Aorta (tissue), 5 donors: ENCODE results near the gene EYA4. TPM values are rescaled to one million over a fixed set of nuclear protein-coding genes. Genes with fewer than 3 reads are reported as not detected.
A peak's percentile ranks its signal among the peaks of the same experiment; 100 is the strongest.

Experiments used
- ATAC-seq: fragments of 200-7000 bp; cut with Tn5 transposase; one replicate; pipeline ENCODE4 v1.9.1; 2022; ENCODE audit warnings: moderate library complexity; ENCODE audit not compliant: low FRiP score
- DNase-seq, 2 donors: peaks; one replicate each; pipeline ENCODE4 v3.0.0-alpha.2; 2020
- H3K27ac ChIP-seq, 2 donors: one replicate each; pipeline ENCODE4 v1.5.1; 2013; ENCODE audit warnings: low read length in 2 of 2, mild to moderate bottlenecking in 2 of 2, moderate library complexity in 2 of 2, control low read depth in 1 of 2, inconsistent platforms in 1 of 2, low read depth in 1 of 2
- H3K27me3 ChIP-seq, 2 donors: one replicate each; pipeline ENCODE4 v1.6.1; 2013; ENCODE audit warnings: control low read depth in 1 of 2, low read length in 1 of 2, mild to moderate bottlenecking in 1 of 2, moderate library complexity in 1 of 2; ENCODE audit not compliant: insufficient read depth in 2 of 2, control insufficient read depth in 1 of 2
- H3K36me3 ChIP-seq, 2 donors: one replicate each; pipeline ENCODE4 v1.6.1; 2013; ENCODE audit warnings: control low read depth in 1 of 2, low read length in 1 of 2, mild to moderate bottlenecking in 1 of 2; ENCODE audit not compliant: insufficient read depth in 2 of 2, control insufficient read depth in 1 of 2
- H3K4me1 ChIP-seq, 2 donors: one replicate each; pipeline ENCODE4 v1.6.1; 2013; ENCODE audit warnings: low read length in 2 of 2, control low read depth in 1 of 2, mild to moderate bottlenecking in 1 of 2, moderate library complexity in 1 of 2; ENCODE audit not compliant: insufficient read depth in 2 of 2, control insufficient read depth in 1 of 2
- H3K4me3 ChIP-seq, 2 donors: one replicate each; pipeline ENCODE4 v1.5.1; 2013; ENCODE audit warnings: low read length in 2 of 2, control low read depth in 1 of 2, mild to moderate bottlenecking in 1 of 2
- H3K9me3 ChIP-seq: one replicate; pipeline ENCODE4 v1.6.1; 2013; ENCODE audit warnings: mild to moderate bottlenecking, low read length; ENCODE audit not compliant: control insufficient read depth
- WGBS, 2 donors: extraction: QIAGEN DNeasy Blood & Tissue Kit; methylation state at CpG; one replicate each; pipeline ENCODE4 v1.1.7; 2013; 5-methylcytosine and 5-hydroxymethylcytosine counted together
- intact Hi-C, 2 donors: fragments of 100-400 bp; cut with DNase I; formaldehyde crosslinking; loops; one replicate each; pipeline versions ENCODE4 v1.14.2 to v1.15.0; 2022
- polyA plus RNA-seq, 2 donors: library from polyadenylated mRNA; stranded (reverse); fragments of 200-250 nt; gene quantifications; one replicate each; pipeline ENCODE4 v1.2.3, GENCODE V29; 2013
- total RNA-seq, 2 donors: library from RNA; stranded (reverse); fragmentation: NEBNext Ultra II Directional; extraction: Animal tissue kit (Norgen Biotek cat#: 25700); gene quantifications; one replicate each; pipeline ENCODE4 v1.2.1, GENCODE V29; 2021
- donor health status: healthy with polysubstance abuse.
- donor health status: Bipolar disorder and iron deficiency.
- donor health status: DM: no; HTN: no; CAD: no.
- donor health status: DM: no; HTN: no; CAD: no.
- donor health status: DM: yes; HTN: yes; CAD: no.

EYA4 gene
- total and polyA plus RNA-seq, 4 donors: 1.7 to 4.4 TPM; not detected in 2

DNA sequence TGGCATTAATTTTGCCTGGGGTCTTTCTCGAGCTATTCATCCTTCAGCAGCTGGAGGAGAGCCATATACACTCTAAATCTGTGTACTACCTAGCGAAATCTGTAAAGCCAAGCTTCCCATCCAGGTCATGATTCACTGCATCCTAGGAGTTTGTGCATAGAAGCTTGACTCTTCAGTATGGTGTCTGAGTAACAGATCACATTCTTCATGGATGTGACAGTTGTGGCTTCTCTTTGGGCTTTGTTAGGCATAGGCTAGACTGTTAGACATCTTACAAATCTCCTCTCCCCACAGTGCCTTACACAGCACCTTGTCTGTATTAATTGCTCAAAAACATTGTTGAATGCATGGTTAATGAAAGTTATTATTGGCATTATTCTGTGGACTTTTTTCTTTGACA, 177.0 kb downstream of the EYA4 start:
- H3K4me3 ChIP-seq: no peak overlapping the region
- DNase-seq: no peak
- no peaks in the 10 kb centered on the region for H3K9me3 ChIP-seq
- no peaks in the 10 kb centered on the region for H3K4me1 ChIP-seq
- intact Hi-C loops: no loop called here
- H3K36me3 ChIP-seq: no peaks in the 10 kb centered on the region
- H3K27me3 ChIP-seq: no peaks in the 10 kb centered on the region
- WGBS, 2 donors: 59 to 70% methylated on average over 2 of the region's 2 CpGs
- no peak overlapping the region for H3K27ac ChIP-seq
- ATAC-seq: no peak

DNA sequence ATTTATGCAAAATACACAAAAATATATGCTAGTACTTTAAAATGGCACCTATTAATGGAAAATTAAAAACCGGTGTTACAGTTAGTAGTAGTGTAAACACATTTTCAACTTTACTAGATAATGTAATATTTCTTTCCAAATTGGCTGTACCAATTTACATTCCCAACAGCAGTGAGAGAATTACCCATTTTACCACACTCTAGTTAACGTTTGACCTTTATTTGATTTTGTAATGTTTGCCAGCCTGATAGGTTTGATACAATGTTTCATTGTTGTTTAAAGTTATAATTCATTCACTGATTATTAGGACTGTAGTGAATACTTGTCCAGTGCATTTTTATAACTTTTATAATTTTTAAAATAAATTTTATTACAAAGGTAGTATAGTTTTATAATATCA, 182.1 kb downstream of the EYA4 start:
- intact Hi-C loops: no loop called here
- H3K36me3 ChIP-seq: no peaks in the 10 kb centered on the region
- H3K27ac ChIP-seq: no peak overlapping the region
- 58 to 61% methylated on average over 2 of the region's 2 CpGs for WGBS, 2 donors
- no peaks in the 10 kb centered on the region for H3K9me3 ChIP-seq
- ATAC-seq: no peak
- no peak overlapping the region for H3K4me3 ChIP-seq
- no peaks in the 10 kb centered on the region for H3K27me3 ChIP-seq
- no peak for DNase-seq
- no peaks in the 10 kb centered on the region for H3K4me1 ChIP-seq

DNA sequence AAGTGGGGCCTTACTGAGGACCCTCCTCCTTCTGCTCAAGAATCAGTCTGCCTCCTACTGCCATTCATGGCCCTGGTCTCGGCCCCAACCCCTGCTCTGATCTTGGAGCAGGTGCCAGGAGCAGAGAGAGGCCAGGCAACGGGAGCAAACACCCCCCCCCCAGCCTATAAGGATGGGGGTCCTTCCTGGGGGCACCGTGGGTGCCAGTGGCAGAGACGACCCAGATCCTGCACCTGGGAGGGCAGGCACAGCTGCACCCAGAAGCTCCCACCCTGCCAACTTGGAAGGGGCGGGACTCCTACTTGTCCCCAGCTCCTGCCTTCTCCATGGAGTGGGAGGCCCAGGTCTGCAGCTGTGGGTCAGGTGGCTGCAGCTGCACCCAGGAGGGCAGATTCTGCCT, 183.2 kb downstream of the EYA4 start:
- no peaks in the 10 kb centered on the region for H3K9me3 ChIP-seq
- intact Hi-C loops: no loop called here
- H3K4me1 ChIP-seq: no peaks in the 10 kb centered on the region
- peak; percentile 16 for ATAC-seq
- no peak overlapping the region for H3K27ac ChIP-seq
- no peak for DNase-seq
- no peaks in the 10 kb centered on the region for H3K36me3 ChIP-seq
- H3K4me3 ChIP-seq: no peak overlapping the region
- WGBS, 2 donors: 83 to 87% methylated on average over 5 of the region's 5 CpGs
- H3K27me3 ChIP-seq: no peaks in the 10 kb centered on the region

DNA sequence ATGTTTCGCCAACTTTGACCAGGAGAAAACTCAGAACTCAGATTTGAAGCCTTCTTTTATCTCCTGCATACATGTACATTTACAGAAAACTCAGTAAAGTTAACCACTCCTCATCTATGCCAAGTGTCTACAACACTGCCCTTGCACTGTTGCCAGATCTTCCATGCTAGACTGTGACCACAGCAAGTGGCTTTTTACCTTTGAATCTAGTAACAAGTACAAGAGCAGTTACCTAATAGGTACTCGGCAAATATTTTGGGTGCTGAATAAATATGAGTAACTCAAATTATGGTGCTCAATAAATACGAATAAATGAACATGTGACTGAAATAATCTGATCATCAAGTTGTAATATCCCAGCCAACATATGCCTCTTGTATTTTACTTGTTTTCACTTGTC, 184.9 kb downstream of the EYA4 start:
- ATAC-seq (no peak), DNase-seq (no peak)
- Histone ChIP-seq H3K36me3 (no peaks in the 10 kb centered on the region), H3K27ac (no peak overlapping the region), H3K4me1 (no peaks in the 10 kb centered on the region), H3K4me3 (no peak overlapping the region), H3K27me3 (no peaks in the 10 kb centered on the region), H3K9me3 (no peaks in the 10 kb centered on the region)
- intact Hi-C loops: no loop called here
- WGBS, 2 donors: 87 to 91% methylated on average over 3 of the region's 3 CpGs

DNA sequence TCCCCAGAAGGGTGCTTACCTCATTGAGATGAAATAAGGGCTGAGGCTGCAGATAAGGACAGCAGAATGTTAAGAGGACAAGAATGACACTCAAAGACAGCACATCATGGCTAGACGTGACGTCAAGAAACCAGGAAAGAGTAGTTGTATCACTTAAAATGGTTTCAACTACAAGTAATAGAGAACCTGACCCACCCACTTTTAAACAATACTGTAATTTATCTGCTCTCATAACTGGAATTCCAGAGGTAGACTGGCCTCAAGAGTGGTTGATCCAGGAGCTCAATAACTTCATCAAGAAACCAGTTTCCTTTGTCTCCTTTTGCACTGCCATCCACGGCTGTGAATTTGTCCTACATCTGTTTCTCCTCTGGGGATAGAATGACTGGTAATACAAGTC, 187.1 kb downstream of the EYA4 start:
- H3K27me3 ChIP-seq: no peaks in the 10 kb centered on the region
- no peak overlapping the region for H3K4me3 ChIP-seq
- H3K4me1 ChIP-seq: no peaks in the 10 kb centered on the region
- DNase-seq: no peak
- no peak overlapping the region for H3K27ac ChIP-seq
- intact Hi-C loops: no loop called here
- H3K9me3 ChIP-seq: no peaks in the 10 kb centered on the region
- WGBS, 2 donors: 76 to 79% methylated on average over 3 of the region's 3 CpGs
- ATAC-seq: no peak
- H3K36me3 ChIP-seq: no peaks in the 10 kb centered on the region

DNA sequence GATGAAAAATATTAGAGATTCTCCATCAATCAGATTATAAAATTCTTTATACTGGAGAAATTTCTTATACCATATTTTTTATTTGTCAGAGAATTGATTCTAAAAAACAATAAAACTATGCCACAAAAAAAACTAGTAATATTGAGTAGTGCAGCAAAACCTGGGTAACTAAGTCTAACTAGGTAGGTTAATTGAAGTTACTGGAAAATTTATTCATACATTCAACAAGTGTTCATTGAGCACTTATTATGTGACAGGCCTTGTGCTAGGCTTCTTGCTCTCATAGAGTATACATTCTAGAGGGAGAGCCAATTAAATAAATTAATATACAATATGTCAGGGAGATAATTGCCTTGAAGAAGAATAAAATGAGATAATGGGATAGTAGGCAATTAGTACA, 189.4 kb downstream of the EYA4 start:
- no peak for DNase-seq
- H3K27ac ChIP-seq: no peak overlapping the region
- H3K4me3 ChIP-seq: no peak overlapping the region
- H3K36me3 ChIP-seq: no peaks in the 10 kb centered on the region
- no peaks in the 10 kb centered on the region for H3K4me1 ChIP-seq
- no peak for ATAC-seq
- H3K27me3 ChIP-seq: no peaks in the 10 kb centered on the region
- intact Hi-C loops: no loop called here
- H3K9me3 ChIP-seq: no peaks in the 10 kb centered on the region

DNA sequence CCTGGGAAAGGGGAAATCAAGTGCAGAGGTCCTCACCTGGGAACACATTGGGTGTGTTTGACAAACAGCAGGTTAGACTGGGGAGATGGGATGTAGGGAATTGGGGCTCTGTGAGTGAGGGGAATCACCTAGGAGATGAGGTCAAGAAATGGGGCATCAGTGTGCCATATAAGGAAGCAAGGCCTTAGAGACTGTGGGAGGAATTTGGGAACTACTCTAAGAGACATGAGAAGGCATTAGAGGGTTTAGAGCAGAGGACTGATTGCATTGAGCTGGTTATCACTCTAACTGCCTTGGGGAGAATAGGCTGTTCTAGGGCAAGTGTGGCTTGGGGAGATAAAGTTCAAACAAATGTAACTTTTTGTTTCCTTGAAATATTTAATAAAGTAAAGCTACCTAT, 189.9 kb downstream of the EYA4 start:
- Histone ChIP-seq H3K36me3 (no peaks in the 10 kb centered on the region), H3K27me3 (no peaks in the 10 kb centered on the region), H3K4me3 (no peak overlapping the region), H3K4me1 (no peaks in the 10 kb centered on the region), H3K27ac (no peak overlapping the region), H3K9me3 (no peaks in the 10 kb centered on the region)
- intact Hi-C loops: no loop called here
- DNase-seq (no peak), ATAC-seq (no peak)

DNA sequence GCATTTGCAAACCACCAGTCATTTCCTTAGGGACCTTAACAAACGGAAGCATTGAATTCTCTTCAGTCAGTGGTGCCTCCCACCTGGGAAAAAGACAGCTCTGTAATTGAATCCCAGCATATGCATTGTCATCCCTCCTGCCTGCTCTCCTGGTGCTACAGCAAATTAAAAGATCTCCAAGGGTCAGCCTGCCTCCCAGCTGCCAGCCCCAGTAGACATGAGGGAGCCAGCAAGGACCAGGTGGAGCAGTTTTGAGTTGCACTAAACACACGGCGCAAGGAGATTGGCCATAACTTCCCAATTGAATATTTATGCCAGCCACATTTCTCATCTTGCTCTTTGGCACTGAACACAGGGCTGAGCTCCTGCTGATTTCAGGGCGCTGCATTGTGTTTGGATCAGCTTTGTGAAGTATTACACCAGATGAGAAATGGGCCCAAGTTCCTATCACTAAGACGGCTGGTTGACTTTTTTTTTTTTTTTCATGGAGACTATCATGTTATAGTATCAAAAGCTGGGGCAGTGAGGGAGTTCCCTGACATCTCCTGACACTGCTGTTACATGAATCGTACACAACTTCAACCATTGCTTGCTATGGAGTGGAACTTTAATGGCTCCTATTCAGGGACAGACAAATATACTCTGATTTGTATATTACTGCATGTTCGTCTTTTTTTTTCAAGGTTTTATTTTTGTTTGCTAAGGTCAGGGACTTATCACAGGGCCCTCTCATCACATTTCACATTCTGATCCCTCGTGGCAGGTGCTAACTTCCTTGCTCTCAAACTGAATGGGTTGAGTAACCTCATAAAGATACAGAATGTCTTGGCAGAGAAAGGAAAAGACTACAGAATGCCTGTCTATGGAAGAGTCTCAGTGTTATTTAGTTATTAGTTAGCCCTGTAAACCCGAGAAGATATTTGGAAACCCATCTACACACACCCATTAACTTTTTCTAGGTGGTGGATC, 191.1 kb downstream of the EYA4 start:
- no peak overlapping the region for H3K27ac ChIP-seq
- no peaks in the 10 kb centered on the region for H3K36me3 ChIP-seq
- DNase-seq (no peak), ATAC-seq (no peak)
- intact Hi-C loops: no loop called here
- H3K9me3 ChIP-seq: no peaks in the 10 kb centered on the region
- 50 to 60% methylated on average over 9 of the region's 9 CpGs for WGBS, 2 donors
- H3K4me3 ChIP-seq: no peak overlapping the region
- H3K27me3 ChIP-seq: no peaks in the 10 kb centered on the region
- H3K4me1 ChIP-seq: no peaks in the 10 kb centered on the region

DNA sequence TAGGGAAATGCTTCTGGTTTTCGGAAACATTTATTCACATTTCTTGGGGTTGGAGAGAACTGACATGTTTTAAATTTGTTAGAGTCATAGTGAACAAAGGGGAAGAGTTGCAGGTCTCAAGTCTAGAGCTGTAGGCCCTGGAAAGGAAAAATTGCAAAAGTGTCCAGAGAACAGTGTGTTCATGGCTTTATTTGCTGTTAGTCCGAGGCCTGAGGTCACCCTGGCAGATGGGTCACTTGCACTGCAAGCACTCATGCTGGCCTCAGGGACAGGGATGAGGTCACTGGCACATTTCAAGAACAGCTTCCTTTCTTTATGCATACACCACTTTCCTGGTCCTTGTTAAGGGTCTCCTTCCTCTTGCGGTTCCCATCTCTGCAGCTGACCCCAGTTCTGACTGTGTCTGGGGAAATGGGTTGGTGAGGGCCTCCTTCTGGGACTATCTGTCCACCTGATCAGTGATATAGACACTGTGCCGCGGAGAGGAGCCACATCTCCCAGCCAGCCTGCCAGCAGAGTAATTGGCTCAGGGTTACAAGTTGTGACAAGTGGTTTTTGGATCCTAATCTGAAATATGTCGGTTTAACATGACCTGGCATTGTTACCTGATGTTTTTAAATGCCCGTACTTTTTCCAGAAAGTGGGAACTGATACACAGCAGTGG, 194.0 kb downstream of the EYA4 start:
- Histone ChIP-seq H3K36me3 (no peaks in the 10 kb centered on the region), H3K4me3 (no peak overlapping the region), H3K27me3 (no peaks in the 10 kb centered on the region), H3K9me3 (no peaks in the 10 kb centered on the region), H3K27ac (no peak overlapping the region), H3K4me1 (no peaks in the 10 kb centered on the region)
- 64 to 73% methylated on average over 7 of the region's 7 CpGs for WGBS, 2 donors
- DNase-seq: peak in 1 of 2 donors; percentile 20
- intact Hi-C loops: no loop called here
- ATAC-seq: no peak
